HS-27A (cell line): ENCODE results near the gene COL18A1.

Experiments
- DNase-seq: peaks from one replicate; pipeline ENCODE4 v3.0.0-alpha.2; 2012; ENCODE audit warnings: low read depth, missing footprints

COL18A1 gene

DNA sequence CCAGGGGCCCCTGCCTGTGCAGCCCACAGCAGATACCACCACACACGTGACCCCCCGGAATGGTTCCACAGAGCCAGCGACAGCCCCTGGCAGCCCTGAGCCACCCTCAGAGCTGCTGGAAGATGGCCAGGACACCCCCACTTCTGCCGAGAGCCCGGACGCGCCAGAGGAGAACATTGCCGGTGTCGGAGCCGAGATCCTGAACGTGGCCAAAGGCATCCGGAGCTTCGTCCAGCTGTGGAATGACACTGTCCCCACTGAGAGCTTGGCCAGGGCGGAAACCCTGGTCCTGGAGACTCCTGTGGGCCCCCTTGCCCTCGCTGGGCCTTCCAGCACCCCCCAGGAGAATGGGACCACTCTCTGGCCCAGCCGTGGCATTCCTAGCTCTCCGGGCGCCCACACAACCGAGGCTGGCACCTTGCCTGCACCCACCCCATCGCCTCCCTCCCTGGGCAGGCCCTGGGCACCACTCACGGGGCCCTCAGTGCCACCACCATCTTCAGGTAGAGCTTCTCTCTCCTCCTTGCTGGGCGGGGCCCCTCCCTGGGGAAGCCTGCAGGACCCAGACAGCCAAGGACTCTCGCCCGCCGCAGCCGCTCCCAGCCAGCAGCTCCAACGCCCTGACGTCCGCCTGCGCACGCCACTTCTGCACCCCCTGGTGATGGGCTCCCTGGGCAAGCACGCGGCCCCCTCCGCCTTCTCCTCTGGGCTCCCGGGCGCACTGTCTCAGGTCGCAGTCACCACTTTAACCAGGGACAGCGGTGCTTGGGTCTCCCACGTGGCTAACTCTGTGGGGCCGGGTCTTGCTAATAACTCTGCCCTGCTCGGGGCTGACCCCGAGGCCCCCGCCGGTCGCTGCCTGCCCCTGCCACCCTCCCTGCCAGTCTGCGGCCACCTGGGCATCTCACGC is 51.0 kb downstream of the COL18A1 start:
- no peak for DNase-seq

DNA sequence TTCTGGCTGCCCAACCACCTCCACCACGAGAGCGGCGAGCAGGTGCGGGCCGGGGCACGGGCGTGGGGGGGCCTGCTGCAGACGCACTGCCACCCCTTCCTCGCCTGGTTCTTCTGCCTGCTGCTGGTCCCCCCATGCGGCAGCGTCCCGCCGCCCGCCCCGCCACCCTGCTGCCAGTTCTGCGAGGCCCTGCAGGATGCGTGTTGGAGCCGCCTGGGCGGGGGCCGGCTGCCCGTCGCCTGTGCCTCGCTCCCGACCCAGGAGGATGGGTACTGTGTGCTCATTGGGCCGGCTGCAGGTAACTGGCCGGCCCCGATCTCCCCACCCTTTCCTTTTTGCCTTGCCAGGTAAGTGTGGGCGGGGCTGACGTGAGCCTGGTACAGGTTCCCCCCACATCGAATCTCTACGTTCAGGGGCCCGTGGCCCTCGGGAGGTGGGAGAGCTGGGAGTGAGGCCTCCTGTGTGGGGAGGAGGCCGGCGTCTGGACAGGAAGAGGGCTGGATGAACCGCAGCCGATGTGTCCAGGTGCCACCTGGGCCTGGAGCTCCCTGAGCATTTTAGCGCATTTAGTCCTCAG is 51.7 kb downstream of the COL18A1 start:
- DNase-seq = no peak

DNA sequence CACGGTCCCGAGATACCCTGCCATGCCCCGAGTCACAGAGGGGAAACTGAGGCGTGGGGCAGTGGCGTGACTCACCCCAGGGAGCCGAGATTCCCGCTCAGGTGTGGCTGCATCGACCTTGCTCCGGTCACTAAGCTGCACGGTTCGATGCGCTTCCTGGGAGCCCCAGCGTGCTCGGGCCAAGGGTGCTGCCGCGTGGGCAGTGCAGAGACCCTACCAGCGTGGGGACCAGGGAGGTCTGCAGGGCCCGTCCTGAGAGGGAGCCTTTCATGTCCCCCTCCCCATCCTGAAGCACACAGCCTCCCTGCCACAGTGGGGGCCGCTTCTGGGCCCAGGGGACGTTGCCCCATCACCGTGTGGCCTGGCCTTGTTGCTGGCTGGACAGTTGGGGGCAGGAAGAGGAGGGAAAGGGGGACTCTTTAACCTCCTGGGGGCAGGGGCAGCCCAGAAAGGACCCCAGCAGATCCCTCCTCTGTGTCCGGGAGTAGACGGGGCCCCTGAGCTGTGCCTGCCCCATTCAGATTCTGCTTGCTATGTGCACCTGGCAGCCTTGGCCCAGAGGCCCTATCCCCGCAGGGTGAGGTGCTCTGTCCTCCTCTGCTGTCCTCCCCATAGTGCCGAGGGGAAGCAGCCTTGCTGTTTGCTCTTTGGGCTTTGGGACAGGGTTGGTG is 52.3 kb downstream of the COL18A1 start:
- no peak for DNase-seq

DNA sequence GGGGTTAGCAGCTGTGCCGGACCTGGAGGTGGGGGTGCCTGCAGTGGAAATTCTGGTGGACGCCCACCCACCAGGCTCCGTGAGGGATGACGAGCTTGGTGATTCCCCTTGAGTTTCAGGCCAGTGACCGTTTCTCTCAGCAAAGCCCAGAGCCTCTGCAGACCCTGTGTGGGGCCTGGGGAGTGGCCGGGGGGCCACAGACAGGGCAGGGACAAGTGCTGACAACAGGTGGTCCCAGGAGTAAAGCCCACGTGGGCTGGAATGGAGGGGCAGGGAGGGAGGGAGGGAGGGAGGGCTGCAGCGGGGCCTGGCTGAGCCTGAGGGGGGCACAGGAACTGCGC is 52.8 kb downstream of the COL18A1 start:
- no peak for DNase-seq

DNA sequence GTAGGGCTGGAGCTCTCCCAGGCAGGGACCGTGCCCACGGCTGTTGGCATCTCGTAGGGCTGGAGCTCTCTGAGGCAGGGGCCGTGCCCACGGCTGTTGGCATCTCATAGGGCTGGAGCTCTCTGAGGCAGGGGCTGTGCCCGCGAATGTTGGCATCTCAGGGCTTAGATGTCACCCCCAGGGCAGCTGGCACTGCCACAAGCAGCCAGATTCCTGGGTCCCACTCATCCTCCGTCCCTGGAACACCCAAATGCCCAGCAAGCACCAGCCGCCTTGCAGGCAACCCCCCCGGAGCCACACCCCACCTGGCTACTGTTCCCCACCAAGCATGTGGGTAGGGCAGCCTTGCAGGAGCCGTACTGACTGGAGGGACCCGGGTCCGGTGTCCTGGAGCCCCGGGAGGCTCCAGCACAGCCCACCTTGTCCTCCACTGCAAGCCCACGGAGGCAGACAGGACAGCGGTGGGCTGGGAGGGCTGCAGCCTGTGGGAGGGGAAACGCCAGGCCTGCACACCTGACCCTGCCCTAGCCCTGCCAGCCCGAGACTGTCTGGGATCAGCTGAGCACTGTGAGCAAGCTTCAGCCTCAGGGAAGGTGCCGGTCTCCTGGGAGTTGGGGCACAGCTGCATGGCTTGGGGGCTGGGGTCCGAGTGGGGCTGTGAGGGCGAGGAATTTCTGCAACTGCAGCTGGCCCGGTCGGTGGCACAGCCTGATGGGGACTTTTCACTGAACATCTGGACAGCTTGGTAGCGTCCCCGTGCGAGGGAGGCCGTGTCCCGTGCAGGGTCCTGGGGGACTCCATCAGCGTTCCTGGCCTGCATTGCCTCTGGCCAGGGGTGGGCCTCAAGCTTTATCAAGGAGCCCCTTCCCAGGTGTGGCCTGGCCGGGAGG is 53.6 kb downstream of the COL18A1 start:
- no peak for DNase-seq

DNA sequence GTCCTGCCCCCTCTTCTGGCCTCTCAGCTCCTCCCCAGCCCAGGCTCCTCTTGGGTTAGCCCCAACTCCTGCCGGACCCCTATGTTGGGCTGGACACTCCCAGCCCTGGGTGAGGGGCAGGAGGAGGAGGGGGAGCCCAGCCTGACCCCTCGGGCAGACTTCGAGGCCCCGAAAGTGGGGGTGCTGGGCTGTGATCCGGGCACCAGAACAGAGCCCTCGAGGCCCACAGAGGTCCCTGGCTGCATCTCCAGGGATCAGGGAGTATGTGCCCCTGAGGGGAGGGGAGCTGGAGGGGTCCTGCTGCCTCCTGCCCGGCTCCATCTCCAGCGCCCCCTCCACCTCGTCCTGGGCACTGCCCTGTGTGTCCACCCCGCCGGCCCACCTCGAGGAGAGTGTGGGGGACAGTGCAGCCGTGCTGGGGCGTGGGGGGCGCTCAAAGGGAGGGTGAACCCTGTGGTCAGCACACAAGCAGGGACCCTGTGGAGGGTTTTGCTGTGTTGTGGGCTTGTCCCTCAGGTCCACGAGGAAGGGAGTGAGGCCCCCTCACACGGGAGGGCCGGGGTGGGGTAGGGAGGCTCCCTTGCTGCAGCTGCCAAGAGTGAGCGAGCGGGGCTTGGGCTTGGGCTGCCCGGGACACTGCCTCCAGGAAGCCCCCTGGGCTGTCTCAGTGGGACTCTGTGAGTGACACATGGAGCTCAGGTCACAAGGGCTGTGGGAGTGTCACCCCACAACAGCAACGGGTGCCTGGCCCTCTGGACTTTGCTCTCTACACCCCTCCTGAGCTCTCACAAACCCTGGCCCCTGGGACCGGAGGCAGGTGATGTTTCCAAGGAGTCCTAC is 54.4 kb downstream of the COL18A1 start:
- DNase-seq = no peak

DNA sequence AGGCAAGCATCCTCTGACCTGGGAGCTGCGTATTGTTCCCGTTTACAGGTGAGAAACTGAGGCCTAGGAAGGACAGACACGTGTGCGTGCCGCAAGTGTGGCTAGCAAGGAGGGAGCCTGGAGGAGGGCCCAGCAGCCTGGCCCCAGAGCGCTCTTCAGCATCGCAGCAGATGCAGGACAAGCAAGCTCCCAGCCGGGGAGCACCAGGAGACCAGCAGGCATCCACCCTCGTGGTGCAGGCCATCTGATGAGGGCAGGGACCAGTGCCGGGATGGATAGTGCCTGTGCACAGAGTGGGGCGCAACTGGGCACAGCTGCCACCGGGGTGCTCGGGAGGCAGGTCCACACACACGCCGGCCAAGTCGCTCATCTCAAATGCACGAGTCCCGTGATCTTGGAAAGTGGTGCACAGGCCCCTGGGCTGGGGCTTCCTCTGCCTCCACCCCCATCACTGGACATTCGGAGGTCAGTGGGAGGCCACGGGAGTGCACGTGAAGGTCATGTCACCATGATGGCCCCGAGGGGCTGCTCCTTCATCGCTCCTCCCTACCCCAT is 55.1 kb downstream of the COL18A1 start:
- no peak for DNase-seq

DNA sequence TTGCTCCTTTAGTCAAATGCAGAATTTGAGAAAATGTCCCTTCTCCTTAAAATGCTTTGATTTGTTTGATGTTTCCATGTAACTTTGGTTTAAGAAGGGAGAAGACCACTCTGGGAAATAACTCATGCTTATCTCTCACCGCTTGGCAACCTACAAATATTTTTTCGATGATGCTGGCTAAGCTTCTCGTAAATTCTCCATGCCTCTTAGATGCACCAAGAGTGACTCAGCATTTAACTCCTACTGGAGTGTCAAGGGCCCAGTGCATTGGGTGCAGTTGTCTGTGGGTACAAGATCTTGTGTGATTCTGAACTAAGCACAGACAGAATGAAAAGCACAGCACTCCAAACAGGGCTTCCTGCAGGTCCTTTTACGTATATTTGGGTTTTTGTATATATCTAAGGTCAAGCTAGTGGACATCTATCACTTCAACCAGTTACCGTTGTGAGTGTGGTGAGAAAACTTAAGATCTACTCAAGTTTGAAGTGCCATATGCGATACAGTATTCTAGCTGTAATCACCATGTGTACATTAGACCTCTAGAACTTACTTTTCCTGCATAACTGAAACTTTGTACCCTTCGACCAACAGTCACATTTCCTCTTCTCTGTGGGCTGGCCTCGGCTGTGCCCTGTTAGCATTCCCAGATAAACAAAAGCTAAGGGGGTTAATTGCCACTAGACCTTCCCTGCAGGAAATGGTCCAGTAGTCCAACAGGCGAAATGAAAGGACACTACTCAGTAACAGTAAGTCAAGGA is 55.8 kb downstream of the COL18A1 start:
- DNase-seq = peak; percentile 5

DNA sequence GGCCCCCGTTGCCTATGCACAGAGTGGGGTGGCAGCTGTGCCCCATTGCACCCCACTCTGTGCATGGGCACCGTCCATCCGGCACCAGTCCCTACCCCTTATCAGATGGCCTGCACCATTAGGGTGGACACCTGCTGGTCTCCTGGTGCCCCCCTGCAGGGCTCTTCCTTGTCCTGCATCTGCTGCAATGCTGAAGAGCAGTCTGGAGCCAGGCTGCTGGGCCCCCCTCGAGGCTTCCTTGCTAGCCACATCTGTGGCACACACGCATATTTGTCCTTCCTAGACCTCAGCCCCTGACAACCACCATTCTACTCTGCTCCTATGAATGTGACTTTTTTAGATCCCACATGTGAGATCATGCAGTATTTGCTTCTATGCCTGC is 56.4 kb downstream of the COL18A1 start:
- DNase-seq = no peak

DNA sequence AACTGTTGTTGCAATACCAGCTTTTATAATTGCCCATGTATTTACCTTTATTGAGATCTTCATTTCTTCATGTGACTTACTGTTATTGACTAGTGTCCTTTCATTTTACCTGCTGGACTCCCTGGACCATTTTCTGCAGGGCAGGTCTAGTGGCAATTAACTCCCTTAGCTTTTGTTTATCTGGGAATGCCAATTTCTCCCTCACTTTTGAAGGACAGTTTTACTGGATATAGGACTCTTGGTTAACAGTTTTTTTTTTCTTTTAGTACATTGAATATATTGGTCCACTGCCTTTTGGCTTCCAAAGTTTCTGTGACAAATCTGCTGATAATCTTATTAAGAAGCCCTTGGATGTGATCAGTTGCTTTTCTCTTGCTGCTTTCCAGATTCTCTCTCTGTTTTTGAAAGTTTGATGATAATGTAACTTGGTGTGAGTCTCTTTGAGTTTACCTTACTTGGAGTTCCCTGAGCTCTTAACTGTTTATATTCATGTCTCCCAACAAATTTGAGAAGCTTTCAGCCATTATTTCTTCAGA is 56.9 kb downstream of the COL18A1 start:
- no peak for DNase-seq

DNA sequence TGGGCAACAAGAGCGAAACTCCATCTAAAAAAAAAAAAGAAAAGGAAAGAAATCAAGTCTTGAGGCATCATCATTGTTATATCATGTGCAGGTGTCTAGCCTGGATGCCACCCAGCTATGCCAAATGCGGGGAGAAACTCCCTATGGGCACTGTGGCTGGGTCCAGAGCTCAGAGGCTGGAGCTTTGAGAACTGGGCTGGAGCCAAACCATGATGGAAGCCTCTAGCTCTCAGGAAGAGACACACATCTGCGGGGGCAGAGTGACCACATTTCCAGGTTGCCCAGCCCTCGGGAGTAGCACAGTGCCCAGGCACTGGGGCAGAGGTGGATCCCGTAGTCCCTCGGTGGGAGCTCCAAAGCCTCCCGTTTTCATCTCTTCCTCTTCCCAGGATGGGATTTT is 58.9 kb downstream of the COL18A1 start:
- DNase-seq = no peak

DNA sequence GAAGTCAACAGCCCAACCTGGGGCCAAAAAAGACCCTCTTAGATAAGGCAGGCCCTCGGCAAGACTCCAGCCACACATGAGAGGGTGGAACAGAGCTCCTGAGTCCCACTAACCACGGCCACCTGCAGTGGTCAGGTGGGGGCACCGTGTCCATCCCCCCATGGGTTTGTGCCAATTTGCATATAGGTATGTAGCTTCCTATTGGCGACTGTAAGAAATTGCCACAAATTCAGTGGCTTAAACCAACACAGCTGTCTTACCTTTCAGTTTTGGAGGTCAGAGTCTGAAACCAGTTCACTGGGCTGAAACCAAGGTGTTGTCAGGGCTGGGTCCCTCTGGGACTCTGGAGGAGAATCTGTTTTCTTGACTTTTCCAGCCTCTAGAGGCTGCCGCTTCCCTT is 59.3 kb downstream of the COL18A1 start:
- no peak for DNase-seq

DNA sequence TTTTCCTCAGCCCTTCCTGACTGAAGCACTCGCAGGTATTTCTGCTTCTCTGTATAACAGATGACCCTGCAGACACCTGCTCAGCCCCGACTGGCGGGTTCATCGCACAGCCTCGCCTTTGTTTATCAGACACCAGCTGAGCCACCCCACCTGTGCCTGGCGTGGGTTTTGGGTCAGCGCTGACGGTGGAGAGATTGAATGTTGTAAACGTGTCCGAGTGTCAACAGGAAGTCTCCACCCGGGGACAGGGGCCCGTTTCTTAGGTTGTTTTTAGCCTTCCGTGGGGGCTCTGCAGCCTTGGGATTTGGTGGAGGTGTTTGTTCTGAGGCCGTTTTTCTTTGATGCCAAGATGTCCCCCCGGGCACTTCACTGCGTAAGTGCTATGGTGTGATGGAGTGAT is 60.1 kb downstream of the COL18A1 start:
- DNase-seq = no peak

DNA sequence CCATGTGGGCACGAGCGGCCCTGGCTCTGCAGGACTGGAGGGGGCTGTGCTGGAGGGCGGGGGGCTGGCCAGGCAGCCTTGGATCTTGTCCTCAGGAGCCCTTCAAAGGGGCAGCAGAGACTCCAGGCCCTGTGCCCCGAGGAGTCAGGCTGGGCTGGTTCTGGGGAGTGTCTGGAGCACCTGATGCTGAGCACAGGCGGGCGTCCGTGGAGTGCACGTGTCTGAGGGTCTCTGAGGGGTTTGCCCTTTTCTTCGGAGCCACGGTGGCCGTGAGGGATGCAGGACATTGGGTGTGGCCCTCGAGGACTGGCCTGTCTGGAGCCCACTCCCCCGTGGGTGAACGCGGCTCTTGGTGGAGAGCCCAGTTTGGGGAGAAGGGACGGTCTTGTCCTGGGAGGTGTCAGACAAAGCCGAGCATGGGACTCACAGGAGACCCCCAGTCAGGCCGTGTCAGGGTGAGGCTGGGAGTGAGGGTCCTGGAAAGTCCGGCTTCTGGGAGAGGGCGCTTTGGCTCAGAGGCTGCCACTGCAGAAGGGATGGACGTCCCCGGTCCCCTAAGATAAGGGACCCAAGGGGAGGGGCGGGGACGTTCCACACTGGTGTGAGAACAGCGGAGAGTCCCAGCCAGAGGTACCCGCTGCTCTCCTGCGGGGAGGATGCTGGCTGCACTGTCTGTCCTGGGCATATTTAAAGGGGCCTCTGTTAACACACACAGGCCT is 60.8 kb downstream of the COL18A1 start:
- no peak for DNase-seq

DNA sequence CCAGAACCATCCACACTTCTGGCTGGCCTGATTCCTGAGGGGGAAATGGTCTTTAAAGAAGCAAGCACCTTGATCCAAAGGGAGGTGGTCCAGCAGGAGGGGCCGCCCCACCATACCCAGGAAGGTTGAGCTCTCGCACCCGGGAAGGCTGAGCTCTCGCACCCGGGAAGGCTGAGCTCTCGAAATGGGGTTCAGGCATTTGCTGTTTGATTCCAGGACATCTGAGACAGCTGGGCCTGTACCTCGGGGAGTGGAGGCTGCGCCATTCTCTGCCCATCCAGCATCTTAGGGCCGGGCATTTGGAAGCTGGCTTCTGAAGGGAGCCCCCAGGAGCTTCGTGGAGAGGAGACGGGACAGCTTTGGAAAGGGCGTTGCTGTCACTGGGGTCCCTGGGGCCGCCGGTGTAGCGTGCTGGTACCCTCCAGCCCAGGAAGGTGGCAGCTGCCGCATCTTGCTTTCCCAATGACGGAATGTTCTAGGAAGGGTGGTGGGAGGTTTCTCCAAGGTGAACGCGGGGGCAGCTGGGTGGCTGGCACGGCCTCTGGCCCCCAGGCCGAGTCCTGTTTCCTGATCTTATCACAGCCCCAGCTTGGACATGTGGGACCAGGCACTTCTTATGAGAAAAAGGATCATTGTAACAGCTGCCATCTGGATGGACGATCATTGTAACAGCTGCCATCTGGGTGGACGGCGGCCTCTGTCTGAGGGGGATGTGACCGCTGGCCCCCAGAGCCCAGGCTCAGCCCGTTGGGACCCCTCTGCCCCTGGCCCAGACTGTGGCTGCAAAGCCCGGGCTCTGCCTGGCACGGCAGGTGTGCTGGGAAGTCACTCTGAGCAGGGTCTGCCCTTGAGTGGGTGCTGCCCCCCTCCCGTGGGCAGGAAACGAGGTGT is 61.6 kb downstream of the COL18A1 start:
- DNase-seq = no peak

DNA sequence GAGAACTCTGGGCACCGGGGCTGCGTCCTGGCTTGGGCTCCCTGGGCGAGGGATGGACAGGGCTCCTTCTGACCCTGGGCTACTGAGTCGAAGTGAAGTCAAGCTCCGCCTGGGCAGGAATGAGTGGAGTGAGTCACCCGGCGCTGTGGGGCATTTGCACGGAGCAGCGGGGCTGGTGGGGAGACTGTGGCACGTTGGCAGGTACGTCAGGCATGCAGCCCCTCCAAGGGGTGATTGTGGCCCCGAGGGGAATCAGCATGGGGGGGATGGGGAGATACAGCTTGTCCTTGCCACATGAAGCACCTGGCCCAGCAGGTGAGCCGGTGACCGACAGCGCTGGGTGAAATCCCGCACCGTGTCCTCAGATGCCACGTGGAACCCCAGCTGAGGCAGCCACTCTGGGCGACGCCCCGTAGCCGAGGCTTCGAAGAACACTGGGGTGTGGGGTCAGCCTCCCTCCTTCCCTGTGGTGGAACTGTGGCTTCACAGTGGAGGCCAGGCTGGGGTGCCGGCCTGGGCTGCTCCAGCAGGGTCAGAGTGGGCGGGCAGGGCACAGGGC is 62.3 kb downstream of the COL18A1 start:
- no peak for DNase-seq

DNA sequence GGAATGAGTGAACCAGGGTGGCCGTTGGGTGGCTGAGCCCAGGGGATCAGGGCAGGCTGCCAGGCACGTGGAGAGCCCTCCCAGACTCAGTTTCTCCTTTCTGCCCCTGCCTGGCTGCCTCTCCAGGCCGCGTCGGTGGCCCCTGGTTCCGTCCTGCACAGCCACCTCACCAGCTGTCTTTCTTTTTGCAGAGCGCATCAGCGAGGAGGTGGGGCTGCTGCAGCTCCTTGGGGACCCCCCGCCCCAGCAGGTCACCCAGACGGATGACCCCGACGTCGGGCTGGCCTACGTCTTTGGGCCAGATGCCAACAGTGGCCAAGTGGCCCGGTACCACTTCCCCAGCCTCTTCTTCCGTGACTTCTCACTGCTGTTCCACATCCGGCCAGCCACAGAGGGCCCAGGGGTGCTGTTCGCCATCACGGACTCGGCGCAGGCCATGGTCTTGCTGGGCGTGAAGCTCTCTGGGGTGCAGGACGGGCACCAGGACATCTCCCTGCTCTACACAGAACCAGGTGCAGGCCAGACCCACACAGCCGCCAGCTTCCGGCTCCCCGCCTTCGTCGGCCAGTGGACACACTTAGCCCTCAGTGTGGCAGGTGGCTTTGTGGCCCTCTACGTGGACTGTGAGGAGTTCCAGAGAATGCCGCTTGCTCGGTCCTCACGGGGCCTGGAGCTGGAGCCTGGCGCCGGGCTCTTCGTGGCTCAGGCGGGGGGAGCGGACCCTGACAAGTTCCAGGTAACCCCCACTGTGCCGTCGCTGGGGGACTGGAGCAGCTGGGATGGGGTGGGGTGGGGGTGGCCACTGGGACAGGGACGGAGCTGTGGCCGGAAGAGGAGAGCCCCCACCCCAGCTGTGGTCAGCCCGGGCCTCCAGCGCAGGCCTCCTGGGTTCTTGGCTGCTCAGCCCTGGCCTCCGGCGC is 63.3 kb downstream of the COL18A1 start:
- no peak for DNase-seq
